WERI-Rb-1 (cell line): Measurements from ENCODE around the gene AADACL4.

Experiments used
- DNase-seq: peaks from one replicate; pipeline ENCODE4 v3.0.0-alpha.2; 2020
- H3K27ac ChIP-seq: fragments of 250-450 bp; sonication (Bioruptor Pico); 2 replicates; pipeline ENCODE4 v1.5.1; 2020; ENCODE audit warnings: mild to moderate bottlenecking, moderate library complexity
- H3K27me3 ChIP-seq: fragments of 250-450 bp; sonication (Bioruptor Pico); 2 replicates; pipeline ENCODE4 v1.5.1; 2021; ENCODE audit warnings: mild to moderate bottlenecking, low read depth, moderate library complexity; ENCODE audit not compliant: insufficient read depth, severe bottlenecking
- H3K36me3 ChIP-seq: fragments of 250-450 bp; sonication (Bioruptor Pico); 2 replicates; pipeline ENCODE4 v1.5.1; 2020; ENCODE audit warnings: mild to moderate bottlenecking, moderate library complexity
- H3K4me3 ChIP-seq: 2 replicates; pipeline ENCODE4 v1.5.1; 2011; ENCODE audit warnings: low read depth, mild to moderate bottlenecking, control low read depth, low read length
- H3K9me3 ChIP-seq: fragments of 250-450 bp; sonication (Bioruptor Pico); 2 replicates; pipeline ENCODE4 v1.5.1; 2021; ENCODE audit warnings: mild to moderate bottlenecking, moderate library complexity; ENCODE audit not compliant: severe bottlenecking
- CTCF ChIP-seq: IDR thresholded peaks from 2 replicates; pipeline ENCODE4 v1.5.1; 2011; ENCODE audit warnings: low read depth, mild to moderate bottlenecking, control low read depth, inconsistent platforms, low read length

Gene AADACL4

GRCh38 chr1:12627296-12627695, 16.6 kb upstream of the AADACL4 start:
- peaks cover 79% of the 10 kb centered on the region for H3K27me3 ChIP-seq
- H3K36me3 ChIP-seq: no peaks in the 10 kb centered on the region
- H3K4me3 ChIP-seq: no peak overlapping the region
- H3K27ac ChIP-seq: no peak overlapping the region
- H3K9me3 ChIP-seq: peaks cover 4% of the 10 kb centered on the region
- DNase-seq: peak; percentile 71
- no peak for TF ChIP-seq CTCF

GRCh38 chr1:12629511-12629956, 14.4 kb upstream of the AADACL4 start:
- no peak for DNase-seq
- Histone ChIP-seq H3K36me3 (no peaks in the 10 kb centered on the region), H3K27ac (no peak overlapping the region), H3K27me3 (peaks cover 79% of the 10 kb centered on the region), H3K4me3 (no peak overlapping the region), H3K9me3 (peaks cover 4% of the 10 kb centered on the region)
- TF ChIP-seq CTCF: no peak

DNA sequence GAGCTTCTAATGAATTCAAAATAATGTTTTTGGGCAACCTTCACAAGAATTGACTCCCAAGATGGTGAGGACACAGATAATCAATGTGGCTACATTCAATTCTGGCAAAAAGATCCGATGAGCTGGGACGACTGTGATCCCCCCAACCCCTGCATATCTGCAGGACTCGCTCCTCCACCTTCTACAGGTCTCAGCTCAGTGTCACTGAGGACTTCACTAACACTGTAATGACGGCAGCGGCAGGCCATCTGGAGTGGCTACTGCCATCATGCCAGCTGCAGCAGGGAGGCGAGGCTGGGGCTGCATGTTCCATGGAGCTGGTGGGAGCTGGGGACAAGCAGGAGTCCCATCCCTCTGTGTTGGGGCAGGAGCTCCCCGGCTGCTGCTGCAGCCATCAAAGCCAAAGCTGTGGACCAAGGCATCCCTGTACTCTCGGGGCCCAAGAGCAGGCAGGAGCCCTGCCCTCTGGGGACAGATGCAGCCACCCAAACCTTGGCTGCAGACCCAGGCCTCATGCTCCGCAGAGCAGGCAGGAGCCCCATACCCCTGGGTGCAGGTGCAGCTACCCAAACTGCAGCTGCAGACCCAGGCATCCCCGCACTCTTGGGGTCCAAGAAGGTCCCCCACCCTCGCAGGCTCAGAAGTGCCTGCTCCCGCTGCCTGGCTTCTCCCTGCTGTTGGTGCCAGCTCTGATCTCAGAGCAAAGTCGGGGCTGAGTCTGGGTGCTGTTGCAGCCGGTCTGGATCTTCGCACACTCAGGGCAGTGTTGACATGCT, 13.7 kb upstream of the AADACL4 start:
- no peak overlapping the region for H3K27ac ChIP-seq

GRCh38 chr1:12630946-12631530, 12.8 kb upstream of the AADACL4 start:
- H3K4me3 ChIP-seq: no peak overlapping the region
- H3K27me3 ChIP-seq: peaks cover 74% of the 10 kb centered on the region
- no peak overlapping the region for H3K27ac ChIP-seq
- no peaks in the 10 kb centered on the region for H3K36me3 ChIP-seq
- peaks cover 4% of the 10 kb centered on the region for H3K9me3 ChIP-seq
- DNase-seq: no peak
- no peak for TF ChIP-seq CTCF

More for the DNA sequence above, 13.7 kb upstream of the AADACL4 start:
- Histone ChIP-seq H3K4me3 (no peak overlapping the region), H3K27me3 (peaks cover 79% of the 10 kb centered on the region), H3K36me3 (no peaks in the 10 kb centered on the region), H3K9me3 (peaks cover 4% of the 10 kb centered on the region)
- no peak for DNase-seq
- no peak for TF ChIP-seq CTCF

GRCh38 chr1:12631571-12631970, 12.3 kb upstream of the AADACL4 start:
- Histone ChIP-seq H3K9me3 (peaks cover 4% of the 10 kb centered on the region), H3K4me3 (no peak overlapping the region), H3K27me3 (peaks cover 72% of the 10 kb centered on the region), H3K27ac (no peak overlapping the region), H3K36me3 (no peaks in the 10 kb centered on the region)
- TF ChIP-seq CTCF: no peak
- no peak for DNase-seq

GRCh38 chr1:12634156-12634555, 9.7 kb upstream of the AADACL4 start:
- H3K27me3 ChIP-seq: peaks cover 68% of the 10 kb centered on the region
- no peak overlapping the region for H3K27ac ChIP-seq
- TF ChIP-seq CTCF: no peak
- H3K4me3 ChIP-seq: no peak overlapping the region
- no peaks in the 10 kb centered on the region for H3K36me3 ChIP-seq
- DNase-seq: no peak
- H3K9me3 ChIP-seq: peaks cover 4% of the 10 kb centered on the region
